ENCODE results near the gene C13orf46. TPM values are rescaled to one million over a fixed set of nuclear protein-coding genes. Genes with fewer than 3 reads are reported as not detected.

The C13orf46 gene
- total RNA-seq, 1 experiment from 2014 or later = 0.07 TPM

GRCh38 chr13:113927661-113928581 is 46.0 kb downstream of the C13orf46 start:
- intact Hi-C loops (cut with micrococcal nuclease) = no loop called here
- H3K9me2 ChIP-seq (replicated peaks; ENCODE audit: low read length) = no peaks in the 10 kb centered on the region
- POLR2A ChIA-PET (ENCODE audit: unreplicated experiment) = no interaction called here
- H3K4me3 ChIP-seq (ENCODE audit: low read length) = no peak overlapping the region
- H3K27me3 ChIP-seq (ENCODE audit: low read length) = no peaks in the 10 kb centered on the region
- no peak overlapping the region for H3K9ac ChIP-seq (ENCODE audit: low read length)
- no peaks in the 10 kb centered on the region for H4K20me1 ChIP-seq (ENCODE audit: low read length)
- TF ChIP-seq EZH2phosphoT487 (IDR thresholded peaks at IDR 0.05; ENCODE audit: borderline replicate concordance, low read length) (no peak), EZH2 (IDR thresholded peaks at IDR 0.05; ENCODE audit: low read length, unreplicated experiment) (no peak)
- TF ChIP-seq, protein P1, sequence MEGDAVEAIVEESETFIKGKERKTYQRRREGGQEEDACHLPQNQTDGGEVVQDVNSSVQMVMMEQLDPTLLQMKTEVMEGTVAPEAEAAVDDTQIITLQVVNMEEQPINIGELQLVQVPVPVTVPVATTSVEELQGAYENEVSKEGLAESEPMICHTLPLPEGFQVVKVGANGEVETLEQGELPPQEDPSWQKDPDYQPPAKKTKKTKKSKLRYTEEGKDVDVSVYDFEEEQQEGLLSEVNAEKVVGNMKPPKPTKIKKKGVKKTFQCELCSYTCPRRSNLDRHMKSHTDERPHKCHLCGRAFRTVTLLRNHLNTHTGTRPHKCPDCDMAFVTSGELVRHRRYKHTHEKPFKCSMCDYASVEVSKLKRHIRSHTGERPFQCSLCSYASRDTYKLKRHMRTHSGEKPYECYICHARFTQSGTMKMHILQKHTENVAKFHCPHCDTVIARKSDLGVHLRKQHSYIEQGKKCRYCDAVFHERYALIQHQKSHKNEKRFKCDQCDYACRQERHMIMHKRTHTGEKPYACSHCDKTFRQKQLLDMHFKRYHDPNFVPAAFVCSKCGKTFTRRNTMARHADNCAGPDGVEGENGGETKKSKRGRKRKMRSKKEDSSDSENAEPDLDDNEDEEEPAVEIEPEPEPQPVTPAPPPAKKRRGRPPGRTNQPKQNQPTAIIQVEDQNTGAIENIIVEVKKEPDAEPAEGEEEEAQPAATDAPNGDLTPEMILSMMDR (conservative IDR thresholded peaks at IDR 0.05; ENCODE audit: low read depth, low read length) = no peak
- H3F3A ChIP-seq (ENCODE audit: low read length, unreplicated experiment) = no peaks in the 10 kb centered on the region
- H2AFZ ChIP-seq (ENCODE audit: low read length) = no peak overlapping the region
- H3K27ac ChIP-seq (ENCODE audit: low read length) = no peak overlapping the region
- H3K4me1 ChIP-seq (ENCODE audit: insufficient read depth, low read length) = no peaks in the 10 kb centered on the region
- no peaks in the 10 kb centered on the region for H3K9me3 ChIP-seq (ENCODE audit: low read length)
- CTCF ChIA-PET = no interaction called here
- H3K4me2 ChIP-seq (ENCODE audit: low read length) = no peak overlapping the region
- DNase-seq (no peak), ATAC-seq (no peak)
- no peaks in the 10 kb centered on the region for H3K79me2 ChIP-seq (ENCODE audit: low read length)
- no TSS peak for BruUV-seq (replicated peaks)
- H3K36me3 ChIP-seq (ENCODE audit: low read depth, low read length) = no peaks in the 10 kb centered on the region

DNA sequence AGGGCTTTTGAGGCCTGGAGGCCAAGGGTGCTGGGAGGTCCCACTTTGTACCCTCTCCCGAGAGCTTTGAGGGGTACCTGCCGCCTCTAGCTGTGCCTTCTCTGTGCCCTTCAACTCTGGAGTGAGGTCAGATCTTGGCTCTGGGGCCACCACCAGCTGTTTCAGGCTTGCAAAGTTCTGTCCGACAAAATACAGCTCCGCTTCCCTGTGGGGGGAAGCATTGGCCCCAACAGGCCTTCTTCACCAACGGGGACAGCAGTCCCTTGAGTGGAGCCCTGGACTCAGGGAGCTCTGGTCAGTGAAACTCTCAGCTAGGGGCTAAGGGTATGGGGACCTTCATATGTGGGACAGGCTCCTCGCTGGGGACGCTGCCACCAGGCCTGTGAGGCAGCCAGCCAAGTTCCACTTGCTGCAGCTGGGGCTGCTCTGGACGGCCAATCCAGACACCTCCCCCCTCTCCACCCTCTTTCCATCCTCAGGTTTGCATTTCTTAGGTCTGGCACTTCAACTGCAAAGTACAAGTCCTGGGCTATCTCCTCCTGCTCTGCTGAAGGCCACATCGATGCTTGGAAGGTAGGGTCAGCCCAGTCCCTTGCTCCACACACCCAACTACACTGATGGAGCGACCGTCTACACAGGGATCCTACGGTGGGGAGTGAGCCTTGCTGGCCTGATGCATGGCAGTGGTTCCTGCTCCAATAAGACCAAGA is 46.8 kb downstream of the C13orf46 start:
- Histone ChIP-seq H2AFZ (ENCODE audit: low read length) (no peak overlapping the region), H3K27ac (ENCODE audit: low read length) (no peak overlapping the region), H3K36me3 (ENCODE audit: low read depth, low read length) (no peaks in the 10 kb centered on the region), H3K4me3 (ENCODE audit: low read length) (no peak overlapping the region), H4K20me1 (ENCODE audit: low read length) (no peaks in the 10 kb centered on the region), H3K79me2 (ENCODE audit: low read length) (no peaks in the 10 kb centered on the region), H3K9me2 (replicated peaks; ENCODE audit: low read length) (no peaks in the 10 kb centered on the region), H3K9ac (ENCODE audit: low read length) (no peak overlapping the region), H3K9me3 (ENCODE audit: low read length) (no peaks in the 10 kb centered on the region), H3K4me1 (ENCODE audit: insufficient read depth, low read length) (no peaks in the 10 kb centered on the region), H3K27me3 (ENCODE audit: low read length) (no peaks in the 10 kb centered on the region), H3F3A (ENCODE audit: low read length, unreplicated experiment) (no peaks in the 10 kb centered on the region), H3K4me2 (ENCODE audit: low read length) (no peak overlapping the region)
- CTCF ChIA-PET = no interaction called here
- BruUV-seq (replicated peaks) = no TSS peak
- TF ChIP-seq, protein P1 (conservative IDR thresholded peaks at IDR 0.05; ENCODE audit: low read depth, low read length) = no peak
- TF ChIP-seq EZH2 (IDR thresholded peaks at IDR 0.05; ENCODE audit: low read length, unreplicated experiment) (no peak), EZH2phosphoT487 (IDR thresholded peaks at IDR 0.05; ENCODE audit: borderline replicate concordance, low read length) (no peak)
- ATAC-seq (no peak), DNase-seq (no peak)
- intact Hi-C loops (cut with micrococcal nuclease) = no loop called here
- POLR2A ChIA-PET (ENCODE audit: unreplicated experiment) = no interaction called here
